Prostate gland (tissue), 2 donors: ENCODE measurements around the gene SCEL. TPM values are rescaled to one million over a fixed set of nuclear protein-coding genes. Genes with fewer than 3 reads are reported as not detected.

Source experiments
- DNase-seq: peaks from one replicate; pipeline ENCODE4 v3.0.0-alpha.2; 2019; ENCODE audit warnings: low spot score
- H3K27ac ChIP-seq, 2 donors: fragments of 200-600 bp; sonication (generic); 2 replicates each; pipeline ENCODE4 v1.5.1; 2017 to 2019
- H3K27me3 ChIP-seq: fragments of 200-600 bp; sonication (generic); replicated peaks from 2 replicates; pipeline ENCODE4 v1.5.1; 2019; ENCODE audit not compliant: insufficient read depth
- H3K36me3 ChIP-seq, 2 donors: fragments of 200-600 bp; sonication (generic); 1 replicate in 1 of 2; 2 replicates in 1 of 2; pipeline versions ENCODE4 v1.5.1 to v1.8.1; 2017 to 2019
- H3K4me1 ChIP-seq: fragments of 200-600 bp; sonication (generic); replicated peaks from 2 replicates; pipeline ENCODE4 v1.5.1; 2019
- H3K4me3 ChIP-seq, 2 donors: fragments of 200-600 bp; sonication (generic); 2 replicates each; pipeline ENCODE4 v1.5.1; 2017 to 2019
- H3K9me3 ChIP-seq: fragments of 200-600 bp; sonication (generic); 2 replicates; pipeline ENCODE4 v1.5.1; 2017
- CTCF ChIP-seq, 4 experiments: fragments of 200-600 bp in 2 of 4; fragments of 450-650 bp in 2 of 4; sonication (generic) in 2 of 4; IDR thresholded peaks; 1 replicate in 3 of 4; 2 replicates in 1 of 4; pipeline ENCODE4 v1.5.1; 2016 to 2019; ENCODE audit warnings: antibody characterized with exemption in 4 of 4, mild to moderate bottlenecking in 2 of 4, moderate library complexity in 2 of 4
- POLR2A ChIP-seq: fragments of 450-650 bp; IDR thresholded peaks from one replicate; pipeline ENCODE4 v1.6.1; 2016; ENCODE audit warnings: antibody characterized with exemption, mild to moderate bottlenecking
- POLR2AphosphoS5 ChIP-seq: sonication (generic); formaldehyde crosslinking; IDR thresholded peaks from one replicate; pipeline ENCODE4 v1.6.1; 2017; ENCODE audit warnings: antibody characterized with exemption
- WGBS: methylation state at CpG from one replicate; pipeline ENCODE4 v1.1.5; 2018; 5-methylcytosine and 5-hydroxymethylcytosine counted together
- intact Hi-C: fragments of 100-400 bp; cut with DNase I; formaldehyde crosslinking; loops from one replicate; pipeline ENCODE4 v1.14.2; 2022
- total RNA-seq, 2 donors: library from RNA; depleted of rRNA; stranded (reverse); fragments of >200 nt; gene quantifications; one replicate each; pipeline ENCODE4 v1.1.0, GENCODE V29; 2016

The SCEL gene
- total RNA-seq, 2 donors from 2014 or later, result 0.09 to 2.3 TPM

GRCh38 chr13:77530875-77531274, 4.6 kb upstream of the SCEL start:
- Histone ChIP-seq H3K27me3 (no peaks in the 10 kb centered on the region), H3K4me3 (no peak overlapping the region), H3K4me1 (no peaks in the 10 kb centered on the region), H3K27ac (no peak overlapping the region), H3K9me3 (no peaks in the 10 kb centered on the region), H3K36me3 (no peaks in the 10 kb centered on the region)
- no peak for TF ChIP-seq POLR2A
- no peak for TF ChIP-seq POLR2AphosphoS5
- TF ChIP-seq CTCF (IDR thresholded peaks at IDR 0.05), result no peak
- intact Hi-C loops, result no loop called here
- no peak for DNase-seq

- 91% methylated on average over 2 of the region's 2 CpGs for WGBS
- H3K27ac ChIP-seq, result no peak overlapping the region
Measured at GRCh38 chr13:77532983-77533382, 2.5 kb upstream of the SCEL start.

GRCh38 chr13:77533875-77534788, 1.4 kb upstream of the SCEL start:
- Histone ChIP-seq H3K27ac (no peak overlapping the region), H3K27me3 (no peaks in the 10 kb centered on the region), H3K9me3 (no peaks in the 10 kb centered on the region), H3K4me1 (no peaks in the 10 kb centered on the region), H3K36me3 (no peaks in the 10 kb centered on the region), H3K4me3 (no peak overlapping the region)
- no peak for DNase-seq
- no peak for TF ChIP-seq POLR2A
- no peak for TF ChIP-seq CTCF (IDR thresholded peaks at IDR 0.05)
- TF ChIP-seq POLR2AphosphoS5, result no peak
- 78% methylated on average over 7 of the region's 7 CpGs for WGBS
- intact Hi-C loops, result no loop called here

More at GRCh38 chr13:77532983-77533382, 2.5 kb upstream of the SCEL start:
- Histone ChIP-seq H3K27me3 (no peaks in the 10 kb centered on the region), H3K4me3 (no peak overlapping the region), H3K36me3 (no peaks in the 10 kb centered on the region), H3K9me3 (no peaks in the 10 kb centered on the region), H3K4me1 (no peaks in the 10 kb centered on the region)
- no peak for DNase-seq
- intact Hi-C loops, result no loop called here
- TF ChIP-seq POLR2A, result no peak

GRCh38 chr13:77536358-77536757, 852 bp downstream of the SCEL start:
- H3K27me3 ChIP-seq, result no peaks in the 10 kb centered on the region
- no peaks in the 10 kb centered on the region for H3K36me3 ChIP-seq
- H3K4me3 ChIP-seq, result no peak overlapping the region
- DNase-seq, result no peak
- H3K9me3 ChIP-seq, result no peaks in the 10 kb centered on the region
- TF ChIP-seq CTCF (IDR thresholded peaks at IDR 0.05), result no peak
- TF ChIP-seq POLR2A, result no peak
- no peak for TF ChIP-seq POLR2AphosphoS5
- intact Hi-C loops, result no loop called here
- H3K27ac ChIP-seq, result no peak overlapping the region
- no peaks in the 10 kb centered on the region for H3K4me1 ChIP-seq

GRCh38 chr13:77537289-77537919, 1.9 kb downstream of the SCEL start:
- Histone ChIP-seq H3K36me3 (no peaks in the 10 kb centered on the region), H3K9me3 (no peaks in the 10 kb centered on the region), H3K4me1 (no peaks in the 10 kb centered on the region), H3K27ac (no peak overlapping the region), H3K4me3 (no peak overlapping the region), H3K27me3 (no peaks in the 10 kb centered on the region)
- no peak for DNase-seq
- intact Hi-C loops, result no loop called here
- TF ChIP-seq POLR2A (no peak), CTCF (IDR thresholded peaks at IDR 0.05) (no peak), POLR2AphosphoS5 (no peak)
- 74% methylated on average over 7 of the region's 7 CpGs for WGBS
